K562 (cell line): Measurements from ENCODE around the gene POLR3A. TPM values are rescaled to one million over a fixed set of nuclear protein-coding genes. Genes with fewer than 3 reads are reported as not detected.

Experiments used
- ARID1B ChIP-seq: fragments of 450-650 bp; IDR thresholded peaks from 2 replicates; pipeline ENCODE4 v1.6.1; 2016; ENCODE audit warnings: antibody characterized with exemption, mild to moderate bottlenecking, inconsistent platforms
- BDP1 ChIP-seq: IDR thresholded peaks from 3 replicates; pipeline ENCODE4 v1.6.1; 2011; ENCODE audit not compliant: insufficient read length, insufficient read depth
- NCOA2 ChIP-seq, 2 experiments: fragments of 450-650 bp; IDR thresholded peaks; 2 replicates each; pipeline ENCODE4 v1.6.1; 2018; ENCODE audit warnings: mild to moderate bottlenecking in 2 of 2, moderate library complexity in 1 of 2; ENCODE audit not compliant: partially characterized antibody in 2 of 2
- RBM17 ChIP-seq: fragments of 200-400 bp; formaldehyde crosslinking; IDR thresholded peaks from 2 replicates; pipeline ENCODE4 v1.6.1; 2017; ENCODE audit warnings: low read depth, mild to moderate bottlenecking, low read length, borderline replicate concordance
- REST ChIP-seq, 2 experiments: fragments of 450-650 bp; formaldehyde crosslinking in 1 of 2; IDR thresholded peaks; 2 replicates each; pipeline versions ENCODE4 v1.4.0 to v1.6.1; 2014 to 2020; ENCODE audit warnings: mild to moderate bottlenecking in 2 of 2, borderline replicate concordance in 1 of 2, low read depth in 1 of 2
- TEAD2 ChIP-seq: fragments of 450-650 bp; IDR thresholded peaks from 2 replicates; pipeline ENCODE4 v1.6.1; 2016; ENCODE audit warnings: missing genetic modification characterization, control low read depth, missing compliant biosample characterization
- TSC22D4 ChIP-seq: fragments of 450-650 bp; IDR thresholded peaks from 2 replicates; pipeline ENCODE4 v1.6.1; 2016; ENCODE audit warnings: missing genetic modification characterization, missing biosample characterization, control low read depth
- ZNF311 ChIP-seq: fragments of 250-450 bp; sonication (Bioruptor Pico); IDR thresholded peaks from 2 replicates; pipeline ENCODE4 v1.4.0; 2020; ENCODE audit warnings: mild to moderate bottlenecking, moderate library complexity
- ZNF583 ChIP-seq: fragments of 250-450 bp; sonication (Bioruptor Pico); IDR thresholded peaks from 2 replicates; pipeline ENCODE4 v1.4.0; 2020
- polyA plus RNA-seq, 8 experiments: library from polyadenylated mRNA; depleted of rRNA in 4 of 8; stranded (reverse) in 5 of 8; unstranded in 3 of 8; fragments of >200 nt; fragmentation: Nextera tagmentation in 2 of 8; fragmentation: Illumina TruSeq in 1 of 8; extraction: Ambion mirVana in 2 of 8; extraction: Trizol in 1 of 8; gene quantifications; 2 replicates each; pipeline versions ENCODE4 v1.2.1 to v1.2.3, GENCODE V29; 2011 to 2014; ENCODE audit warnings: inconsistent platforms in 1 of 8, missing spikeins in 1 of 8
- total RNA-seq, 7 experiments: library from RNA; depleted of rRNA in 6 of 7; stranded (reverse); fragments of >200 nt in 6 of 7; fragmentation: Illumina TruSeq in 2 of 7; extraction: Trizol in 2 of 7; gene quantifications; 2 replicates each; pipeline versions ENCODE4 v1.2.1 to v1.2.3, GENCODE V29; 2011 to 2021; ENCODE audit warnings: low replicate concordance in 1 of 7

The POLR3A gene
- total and polyA plus RNA-seq, 9 of the 15 experiments (the other 6 are each of a cell fraction or from before 2014, with no cell fraction given), result 14.9 to 37.0 (median 26.7) TPM

GRCh38 chr10:78071140-78071856, 42.0 kb upstream of the POLR3A start (continued):
- no peak for TF ChIP-seq REST (IDR thresholded peaks at IDR 0.05; ENCODE audit: borderline replicate concordance)
- TF ChIP-seq REST (CRISPR knock-in tag; IDR thresholded peaks at IDR 0.05; ENCODE audit: low read depth), result no peak
- TF ChIP-seq RBM17, result no peak
- TF ChIP-seq ARID1B, result no peak
- no peak for TF ChIP-seq ZNF311
- no peak for TF ChIP-seq TSC22D4 (tag)
- TF ChIP-seq NCOA2 (IDR thresholded peaks at IDR 0.05; ENCODE audit: partially characterized antibody in 2 of 2), result no peak
- no peak for TF ChIP-seq ZNF583 (CRISPR knock-in tag)
- TF ChIP-seq TEAD2 (tag), result no peak
- no peak for TF ChIP-seq BDP1
